Activated CD4-positive, alpha-beta memory T cell treated with anti-CD3 and anti-CD28 coated beads, Interleukin-2, amount 10 ng/mL, durations not matched to agents 7 days and 5 days (primary cell): ENCODE measurements around the gene RPP14. TPM values are rescaled to one million over a fixed set of nuclear protein-coding genes. Genes with fewer than 3 reads are reported as not detected.

Experiments used
- CTCF ChIA-PET: fragments of 350-600 bp; sonication (Branson Sonifier 250); formaldehyde crosslinking; loops from one replicate; lab custom pipeline; 2021; ENCODE audit warnings: antibody characterized with exemption, inconsistent platforms; lab: Charles Lee
- POLR2A ChIA-PET: fragments of 350-600 bp; sonication (Branson Sonifier 250); formaldehyde crosslinking; loops from one replicate; lab custom pipeline; 2021; ENCODE audit warnings: antibody characterized with exemption; lab: Charles Lee
- DNase-seq: peaks from one replicate; pipeline ENCODE4 v3.0.0-alpha.2; 2020
- H3K27ac Mint-ChIP-seq: one replicate; pipeline ENCODE4 v1.8.0; 2021; ENCODE audit warnings: mild to moderate bottlenecking, mixed read lengths
- H3K27me3 Mint-ChIP-seq: one replicate; pipeline ENCODE4 v1.8.0; 2021; ENCODE audit warnings: mixed read lengths
- H3K36me3 Mint-ChIP-seq: one replicate; pipeline ENCODE4 v1.8.0; 2021; ENCODE audit warnings: low read depth, mixed read lengths
- H3K4me1 Mint-ChIP-seq: one replicate; pipeline ENCODE4 v1.8.0; 2021; ENCODE audit warnings: mixed read lengths
- H3K4me3 Mint-ChIP-seq: one replicate; pipeline ENCODE4 v1.8.0; 2021; ENCODE audit warnings: mild to moderate bottlenecking, mixed read lengths
- H3K9me3 Mint-ChIP-seq: one replicate; pipeline ENCODE4 v1.8.0; 2021; ENCODE audit warnings: mixed read lengths
- total RNA-seq, 2 experiments: library from RNA; stranded (reverse); gene quantifications; one replicate each; pipeline ENCODE4 v1.2.3, GENCODE V29; 2021

Gene RPP14
- total RNA-seq, 2 experiments from 2014 or later, result 10.7 to 11.2 TPM

- DNase-seq, result no peak
- POLR2A ChIA-PET, result interaction anchor here (0.7 to 3.2 kb wide), 4 partner anchors 8 to 80 kb away, joined by 3 to 16 read pairs (median 6); partner anchors contain the start of genes HTD2, PXK and RPP14
- no peaks in the 10 kb centered on the region for H3K9me3 Mint-ChIP-seq
- no peaks in the 10 kb centered on the region for H3K27me3 Mint-ChIP-seq
- no peak overlapping the region for H3K4me3 Mint-ChIP-seq
- H3K4me1 Mint-ChIP-seq, result peaks cover 89% of the 10 kb centered on the region
- CTCF ChIA-PET, result interaction anchor here (1.2 to 5.9 kb wide), 3 partner anchors 12 to 46 kb away, joined by 3 to 76 read pairs (median 6); partner anchors contain the start of genes HTD2 and RPP14
- peak overlapping the region; percentile 63 for H3K27ac Mint-ChIP-seq
- H3K36me3 Mint-ChIP-seq, result peaks cover 40% of the 10 kb centered on the region
These were observed 45.9 kb downstream of the RPP14 start for GRCh38 chr3:58351920-58352319.

- H3K27ac Mint-ChIP-seq, result peak overlapping the region; percentile 63
- POLR2A ChIA-PET, result interaction anchor here (0.7 kb wide), 1 partner anchor 79 kb away, joined by 3 read pairs; no protein-coding TSS in a partner anchor
These were observed 46.6 kb downstream of the RPP14 start for GRCh38 chr3:58352626-58353025.

DNA sequence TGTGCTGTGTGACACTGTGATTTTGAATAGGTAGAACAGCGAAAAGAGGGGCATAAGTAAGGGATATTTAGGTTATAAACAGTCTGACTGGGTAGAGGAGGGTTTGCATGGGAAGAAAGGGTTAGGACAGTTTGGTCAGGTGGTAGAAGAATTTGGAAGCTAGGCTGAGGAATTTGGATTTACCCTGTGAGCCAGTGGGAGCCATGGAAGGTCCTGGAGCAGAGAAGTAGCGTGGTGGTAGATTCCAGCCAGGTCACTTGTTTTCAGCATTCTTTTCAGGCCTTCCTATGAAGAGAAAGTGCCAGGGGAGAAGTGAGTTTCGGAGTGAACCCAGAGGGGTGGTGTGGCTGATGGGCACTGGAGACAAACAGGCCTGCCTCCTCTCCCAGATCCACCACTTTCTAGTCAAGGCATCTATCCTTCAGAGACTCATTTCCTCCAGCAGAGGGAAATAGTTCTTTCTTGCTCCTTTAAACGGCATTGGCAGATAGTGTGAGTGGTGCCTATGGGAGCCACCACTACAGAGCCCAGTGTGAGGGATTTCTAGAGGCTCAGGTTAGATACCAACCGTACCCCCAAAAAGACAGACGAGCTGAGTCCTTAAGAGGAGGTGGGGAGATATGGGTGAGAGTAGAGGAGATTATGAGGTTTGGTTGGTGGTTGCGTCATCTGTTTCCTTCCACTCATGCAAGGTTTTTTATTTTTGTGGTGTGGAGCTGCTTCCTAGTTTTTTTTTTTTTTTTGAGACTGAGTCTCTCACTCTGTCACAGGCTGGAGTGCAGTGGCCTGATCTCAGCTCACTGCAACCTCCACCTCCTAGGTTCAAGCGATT lies 47.9 kb downstream of the RPP14 start:
- ChIA-PET POLR2A (interaction anchor here (1.1 to 1.6 kb wide), 3 partner anchors 18 to 115 kb away, joined by 3 to 8 read pairs (median 4); partner anchors contain the start of genes HTD2 and RPP14), CTCF (interaction anchor here (0.8 to 3.1 kb wide), 5 partner anchors 17 to 67 kb away, joined by 3 to 15 read pairs (median 5); partner anchors contain the start of genes HTD2, PXK and RPP14)
- H3K27me3 Mint-ChIP-seq, result no peaks in the 10 kb centered on the region
- peak; percentile 62 for DNase-seq
- H3K9me3 Mint-ChIP-seq, result no peaks in the 10 kb centered on the region
- H3K27ac Mint-ChIP-seq, result peak overlapping the region; percentile 94
- peak overlapping the region; percentile 72 for H3K4me3 Mint-ChIP-seq
- peaks cover 25% of the 10 kb centered on the region for H3K36me3 Mint-ChIP-seq
- H3K4me1 Mint-ChIP-seq, result peaks cover 84% of the 10 kb centered on the region

More at GRCh38 chr3:58352626-58353025, 46.6 kb downstream of the RPP14 start:
- peaks cover 33% of the 10 kb centered on the region for H3K36me3 Mint-ChIP-seq
- H3K9me3 Mint-ChIP-seq, result no peaks in the 10 kb centered on the region
- CTCF ChIA-PET, result interaction anchor here (1.2 to 5.9 kb wide), 3 partner anchors 11 to 46 kb away, joined by 3 to 76 read pairs (median 6); partner anchors contain the start of genes HTD2 and RPP14
- no peak for DNase-seq
- peaks cover 88% of the 10 kb centered on the region for H3K4me1 Mint-ChIP-seq
- no peaks in the 10 kb centered on the region for H3K27me3 Mint-ChIP-seq
- no peak overlapping the region for H3K4me3 Mint-ChIP-seq

- DNase-seq, result no peak
- no peaks in the 10 kb centered on the region for H3K9me3 Mint-ChIP-seq
- peaks cover 15% of the 10 kb centered on the region for H3K36me3 Mint-ChIP-seq
- ChIA-PET CTCF (interaction anchor here (2.0 to 3.1 kb wide), 2 partner anchors 20 to 49 kb away, joined by 13 to 15 read pairs; partner anchors contain the start of genes HTD2 and RPP14), POLR2A (interaction anchor here (1.5 to 1.6 kb wide), 2 partner anchors 20 to 117 kb away, joined by 3 to 5 read pairs; no protein-coding TSS in a partner anchor)
- H3K4me1 Mint-ChIP-seq, result peaks cover 73% of the 10 kb centered on the region
- peak overlapping the region; percentile 94 for H3K27ac Mint-ChIP-seq
- H3K27me3 Mint-ChIP-seq, result no peaks in the 10 kb centered on the region
- H3K4me3 Mint-ChIP-seq, result no peak overlapping the region
These were observed 49.1 kb downstream of the RPP14 start for GRCh38 chr3:58355179-58355578.

DNA sequence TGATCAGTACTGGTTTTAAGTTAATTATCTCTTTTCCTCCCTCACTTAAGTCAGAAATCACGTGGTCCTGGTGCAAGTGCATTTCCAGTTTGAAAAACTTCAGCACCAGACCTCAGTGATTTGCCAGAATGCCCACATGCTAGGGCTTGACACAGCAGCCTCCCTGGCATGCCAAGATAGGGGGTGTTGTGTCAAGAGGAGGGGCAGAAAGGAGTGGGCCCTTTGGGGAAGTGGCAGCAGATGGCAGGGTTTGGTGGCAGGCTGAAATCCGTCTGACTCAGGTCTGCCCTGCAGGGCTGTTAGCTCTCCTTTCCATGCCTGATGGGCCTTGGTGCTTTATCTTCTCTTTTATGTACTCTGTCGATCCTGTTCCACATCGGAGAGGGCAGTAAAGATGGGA lies 50.0 kb downstream of the RPP14 start:
- no peak for DNase-seq
- ChIA-PET CTCF (interaction anchor here (1.4 to 3.1 kb wide), 2 partner anchors 21 to 49 kb away, joined by 6 to 13 read pairs; partner anchors contain the start of genes HTD2 and RPP14), POLR2A (interaction anchor here (1.1 to 1.6 kb wide), 3 partner anchors 10 to 21 kb away, joined by 3 to 5 read pairs (median 4); no protein-coding TSS in a partner anchor)
- no peak overlapping the region for H3K4me3 Mint-ChIP-seq
- H3K4me1 Mint-ChIP-seq, result peaks cover 64% of the 10 kb centered on the region
- H3K36me3 Mint-ChIP-seq, result peaks cover 8% of the 10 kb centered on the region
- H3K9me3 Mint-ChIP-seq, result no peaks in the 10 kb centered on the region
- no peaks in the 10 kb centered on the region for H3K27me3 Mint-ChIP-seq
- H3K27ac Mint-ChIP-seq, result peak overlapping the region; percentile 44

GRCh38 chr3:58357402-58357801 lies 51.4 kb downstream of the RPP14 start:
- POLR2A ChIA-PET, result interaction anchor here (1.5 kb wide), 1 partner anchor 9 kb away, joined by 3 read pairs; no protein-coding TSS in a partner anchor
- Mint-ChIP-seq H3K4me3 (no peak overlapping the region), H3K4me1 (peaks cover 51% of the 10 kb centered on the region), H3K27ac (no peak overlapping the region), H3K36me3 (peaks cover 4% of the 10 kb centered on the region), H3K9me3 (no peaks in the 10 kb centered on the region), H3K27me3 (no peaks in the 10 kb centered on the region)
- CTCF ChIA-PET, result no interaction called here
- DNase-seq, result no peak

DNA sequence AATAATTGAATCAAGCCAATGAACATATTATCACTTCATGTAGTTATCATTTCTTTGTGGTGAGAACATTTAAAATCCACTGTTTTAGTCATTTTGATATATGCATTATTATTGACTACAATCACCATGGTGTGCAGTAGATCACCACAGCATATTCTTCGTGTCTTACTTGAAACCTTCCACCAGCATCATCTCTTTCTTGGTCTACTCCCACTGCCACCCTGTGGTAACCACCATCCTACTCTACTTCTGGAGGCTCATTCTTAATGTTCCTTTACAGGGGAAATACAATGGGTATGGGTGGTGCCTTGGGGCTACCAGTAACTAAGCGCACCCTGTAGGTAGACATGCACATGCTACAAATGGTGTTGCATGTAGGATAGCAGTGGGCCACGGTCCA lies 52.0 kb downstream of the RPP14 start:
- Mint-ChIP-seq H3K4me1 (peaks cover 46% of the 10 kb centered on the region), H3K36me3 (no peaks in the 10 kb centered on the region), H3K9me3 (no peaks in the 10 kb centered on the region), H3K27ac (peak overlapping the region; percentile 65), H3K4me3 (no peak overlapping the region), H3K27me3 (no peaks in the 10 kb centered on the region)
- ChIA-PET CTCF (no interaction called here), POLR2A (no interaction called here)
- DNase-seq, result no peak

DNA sequence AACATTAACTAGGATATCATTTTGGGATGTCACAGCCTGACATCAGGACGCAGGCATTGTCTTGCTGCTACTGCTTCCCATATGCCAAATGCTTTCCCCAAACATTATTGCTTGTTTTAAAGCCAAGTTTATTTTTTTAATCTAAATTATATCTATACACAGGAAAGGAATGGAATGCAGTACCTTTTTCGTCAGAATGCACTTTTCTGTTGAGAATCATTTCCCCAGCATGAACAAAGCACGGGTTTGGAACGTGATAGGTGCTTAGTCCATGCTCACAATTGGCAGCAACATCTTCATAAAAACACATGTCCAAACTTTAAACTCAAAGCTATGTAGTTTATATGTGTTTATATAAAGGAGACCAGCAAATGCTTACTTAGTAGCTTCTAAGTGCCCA lies 52.8 kb downstream of the RPP14 start:
- ChIA-PET POLR2A (no interaction called here), CTCF (interaction anchor here (1.1 kb wide), 1 partner anchor 9 kb away, joined by 3 read pairs; no protein-coding TSS in a partner anchor)
- Mint-ChIP-seq H3K36me3 (no peaks in the 10 kb centered on the region), H3K4me3 (no peak overlapping the region), H3K4me1 (peaks cover 41% of the 10 kb centered on the region), H3K27me3 (no peaks in the 10 kb centered on the region), H3K9me3 (no peaks in the 10 kb centered on the region), H3K27ac (no peak overlapping the region)
- no peak for DNase-seq

GRCh38 chr3:58359621-58360020 lies 53.6 kb downstream of the RPP14 start:
- no peaks in the 10 kb centered on the region for H3K9me3 Mint-ChIP-seq
- no peak overlapping the region for H3K27ac Mint-ChIP-seq
- no peak for DNase-seq
- no peak overlapping the region for H3K4me3 Mint-ChIP-seq
- H3K4me1 Mint-ChIP-seq, result peaks cover 36% of the 10 kb centered on the region
- no peaks in the 10 kb centered on the region for H3K36me3 Mint-ChIP-seq
- ChIA-PET POLR2A (no interaction called here), CTCF (interaction anchor here (0.6 to 1.1 kb wide), 2 partner anchors 10 to 335 kb away, joined by 3 to 4 read pairs; no protein-coding TSS in a partner anchor)
- H3K27me3 Mint-ChIP-seq, result no peaks in the 10 kb centered on the region

DNA sequence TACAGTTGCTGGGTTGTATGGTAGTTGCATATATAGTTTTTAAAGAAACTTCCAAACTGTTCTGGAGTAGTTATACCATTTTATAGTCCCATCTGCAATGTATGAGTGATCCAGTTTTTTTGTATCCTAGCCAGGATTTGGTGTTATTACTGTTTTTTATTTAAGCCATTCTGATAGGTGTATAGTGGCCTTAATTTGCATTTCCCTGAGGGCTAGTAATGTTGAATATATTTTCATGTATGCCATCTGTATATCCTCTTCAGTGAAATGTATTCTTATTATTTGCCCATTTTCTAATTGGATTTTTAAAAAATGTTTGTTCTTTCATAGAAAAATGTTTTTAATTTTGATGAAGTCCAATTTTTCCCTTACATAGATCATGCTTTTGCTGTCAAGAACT lies 55.8 kb downstream of the RPP14 start:
- peaks cover 37% of the 10 kb centered on the region for H3K4me1 Mint-ChIP-seq
- POLR2A ChIA-PET, result no interaction called here

GRCh38 chr3:58366699-58367098 lies 60.7 kb downstream of the RPP14 start:
- H3K27ac Mint-ChIP-seq, result no peak overlapping the region
- ChIA-PET POLR2A (interaction anchor here (1.2 kb wide), 1 partner anchor 10 kb away, joined by 3 read pairs; no protein-coding TSS in a partner anchor), CTCF (interaction anchor here (0.8 kb wide), 1 partner anchor 22 kb away, joined by 3 read pairs; no protein-coding TSS in a partner anchor)
- H3K36me3 Mint-ChIP-seq, result peaks cover 16% of the 10 kb centered on the region
- H3K27me3 Mint-ChIP-seq, result no peaks in the 10 kb centered on the region
- DNase-seq, result no peak
- H3K4me3 Mint-ChIP-seq, result no peak overlapping the region
- no peaks in the 10 kb centered on the region for H3K9me3 Mint-ChIP-seq
- peaks cover 25% of the 10 kb centered on the region for H3K4me1 Mint-ChIP-seq

More for the DNA sequence above, 55.8 kb downstream of the RPP14 start:
- DNase-seq, result no peak
- H3K36me3 Mint-ChIP-seq, result peaks cover 6% of the 10 kb centered on the region
- no peak overlapping the region for H3K4me3 Mint-ChIP-seq
- H3K9me3 Mint-ChIP-seq, result no peaks in the 10 kb centered on the region
- CTCF ChIA-PET, result no interaction called here
- no peaks in the 10 kb centered on the region for H3K27me3 Mint-ChIP-seq
- H3K27ac Mint-ChIP-seq, result no peak overlapping the region

DNA sequence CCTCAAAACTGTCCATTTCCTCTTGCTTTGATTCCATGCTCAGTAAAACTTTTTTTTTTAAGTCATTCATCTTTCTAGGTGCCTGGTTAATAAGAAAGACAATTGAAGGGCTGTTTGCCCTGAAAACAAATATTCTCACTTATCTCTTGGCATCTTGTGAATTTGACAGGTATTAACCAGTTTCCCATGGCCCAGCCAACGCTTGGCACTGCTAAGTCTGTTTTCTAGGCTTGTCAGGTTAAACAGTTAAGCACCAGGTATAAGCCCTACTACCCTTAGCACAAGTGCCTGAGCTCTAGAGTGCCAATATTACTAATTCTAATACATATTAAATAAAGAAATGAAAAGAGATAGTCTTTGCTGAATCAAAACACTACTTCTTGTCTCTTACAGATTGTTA lies 63.0 kb downstream of the RPP14 start:
- H3K4me1 Mint-ChIP-seq, result peaks cover 24% of the 10 kb centered on the region
- CTCF ChIA-PET, result no interaction called here
- peaks cover 19% of the 10 kb centered on the region for H3K36me3 Mint-ChIP-seq
- POLR2A ChIA-PET, result no interaction called here
- no peak overlapping the region for H3K4me3 Mint-ChIP-seq
- H3K27me3 Mint-ChIP-seq, result no peaks in the 10 kb centered on the region
- DNase-seq, result no peak
- no peak overlapping the region for H3K27ac Mint-ChIP-seq
- H3K9me3 Mint-ChIP-seq, result no peaks in the 10 kb centered on the region
